Activated naive CD8-positive, alpha-beta T cell treated with anti-CD3 and anti-CD28 coated beads, Interleukin-2, amount 50 U/mL, for 16 hours (primary cell): ENCODE measurements around the gene GDAP1L1.
"Not testable (repeated sequence)": the region's sequence is repeated elsewhere in the genome, so short reads cannot be mapped to it uniquely, and the experiment has no call there.

Experiments
- DNase-seq: peaks from one replicate; pipeline ENCODE4 v3.0.0-alpha.2; 2020; ENCODE audit warnings: low read depth, low spot score

GDAP1L1 gene

GRCh38 chr20:44219791-44220190 lies 27.3 kb upstream of the GDAP1L1 start:
- no peak for DNase-seq

DNA sequence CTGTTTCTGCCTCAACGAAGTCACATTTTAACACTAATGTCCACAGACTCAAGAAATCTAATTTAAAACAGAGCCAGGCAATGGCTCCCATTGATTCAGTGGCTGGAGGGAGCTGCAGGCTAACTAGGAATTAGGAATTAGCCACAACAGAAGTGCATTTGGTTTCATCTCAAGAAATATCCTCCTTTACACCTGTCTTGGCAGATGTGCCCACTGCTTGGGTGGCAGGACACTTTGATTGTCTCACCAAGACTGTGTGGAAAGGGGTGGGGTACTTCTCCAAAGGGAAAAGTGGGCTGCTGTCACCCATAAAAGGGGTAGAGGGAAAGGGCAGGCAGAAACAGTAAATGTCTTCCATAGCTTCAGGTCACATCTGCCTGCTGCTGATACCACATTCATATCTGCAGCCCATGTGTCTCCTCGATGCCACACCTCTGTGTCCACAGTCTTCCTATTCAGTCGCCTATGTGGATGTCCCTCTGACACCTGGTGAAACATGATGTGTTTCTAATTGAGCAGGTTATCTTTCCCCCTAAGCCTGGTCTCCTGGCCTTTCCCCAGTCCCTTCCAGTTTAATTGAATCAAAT lies 25.6 kb upstream of the GDAP1L1 start:
- DNase-seq = no peak

DNA sequence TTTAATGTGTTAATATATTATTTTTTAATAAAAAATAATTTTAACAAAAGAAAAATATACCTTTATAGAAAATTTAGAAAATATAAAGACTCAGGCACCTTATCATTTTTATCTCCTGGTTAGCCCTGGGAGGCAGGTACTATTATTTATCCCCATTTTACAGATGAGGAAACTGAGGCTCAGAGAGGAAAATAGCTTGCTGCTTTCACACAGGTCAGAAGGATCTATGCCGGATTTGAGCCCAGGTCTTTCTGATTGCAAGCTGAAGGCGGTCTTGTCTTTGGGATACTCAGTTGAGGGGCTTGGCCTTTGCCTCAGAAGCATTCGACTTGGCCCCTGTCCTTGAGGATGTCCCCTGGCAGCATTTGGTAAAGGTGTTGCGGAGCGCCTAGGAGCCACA lies 25.1 kb upstream of the GDAP1L1 start:
- no peak for DNase-seq

DNA sequence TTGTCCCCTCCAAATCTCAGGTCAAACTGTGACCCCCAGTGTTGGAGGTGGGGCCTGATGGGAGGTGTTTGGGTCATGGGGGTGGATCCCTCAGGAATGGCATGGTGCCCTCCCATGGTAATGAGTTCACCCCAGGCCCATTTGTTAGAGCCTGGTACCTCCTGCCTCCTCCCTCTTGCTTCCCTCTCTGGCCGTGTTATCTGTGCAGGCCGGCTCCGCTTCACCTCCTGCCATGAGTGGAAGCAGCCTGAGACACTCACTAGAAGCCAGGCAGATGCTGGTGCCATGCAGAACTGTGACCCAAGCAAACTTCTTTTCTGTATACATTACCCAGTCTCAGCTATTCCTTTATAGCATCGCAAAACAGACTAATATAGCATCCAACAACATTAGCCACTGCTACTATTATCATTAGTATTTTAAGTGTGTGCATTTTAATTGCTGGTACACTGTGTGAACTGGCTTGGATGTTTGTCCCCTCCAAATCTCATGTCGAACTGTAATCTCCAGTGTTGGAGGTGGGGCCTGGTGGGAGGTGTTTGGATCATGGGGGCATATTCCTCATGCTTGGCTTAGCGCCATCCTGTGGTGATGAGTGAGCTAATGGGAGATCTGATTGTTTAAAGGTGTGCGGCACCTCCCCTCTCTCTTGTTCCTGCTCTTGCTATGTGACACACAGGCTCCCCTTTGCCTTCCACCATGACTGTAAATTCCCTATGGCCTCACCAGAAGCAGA lies 24.3 kb upstream of the GDAP1L1 start:
- DNase-seq = no peak

DNA sequence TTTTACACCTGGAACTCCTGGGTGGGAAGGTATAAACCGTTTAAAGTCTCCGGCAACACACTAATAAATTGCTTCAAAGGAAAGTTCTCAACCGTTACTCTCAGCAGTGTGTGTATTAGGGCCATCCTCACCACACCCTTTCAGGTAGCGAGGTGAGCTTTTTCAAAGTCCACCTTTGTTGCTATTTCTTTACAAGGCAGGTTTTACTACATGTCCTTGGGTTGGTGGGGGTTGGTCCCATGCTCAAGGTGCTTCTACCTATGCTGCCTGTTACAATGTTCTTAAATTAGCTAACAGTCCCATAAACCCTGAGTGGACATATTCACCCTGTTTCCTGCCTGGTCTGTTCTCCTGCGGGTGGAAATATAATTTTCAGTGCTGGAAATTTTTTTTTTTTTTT lies 23.4 kb upstream of the GDAP1L1 start:
- no peak for DNase-seq

GRCh38 chr20:44224637-44225036 lies 22.5 kb upstream of the GDAP1L1 start:
- DNase-seq = no peak

DNA sequence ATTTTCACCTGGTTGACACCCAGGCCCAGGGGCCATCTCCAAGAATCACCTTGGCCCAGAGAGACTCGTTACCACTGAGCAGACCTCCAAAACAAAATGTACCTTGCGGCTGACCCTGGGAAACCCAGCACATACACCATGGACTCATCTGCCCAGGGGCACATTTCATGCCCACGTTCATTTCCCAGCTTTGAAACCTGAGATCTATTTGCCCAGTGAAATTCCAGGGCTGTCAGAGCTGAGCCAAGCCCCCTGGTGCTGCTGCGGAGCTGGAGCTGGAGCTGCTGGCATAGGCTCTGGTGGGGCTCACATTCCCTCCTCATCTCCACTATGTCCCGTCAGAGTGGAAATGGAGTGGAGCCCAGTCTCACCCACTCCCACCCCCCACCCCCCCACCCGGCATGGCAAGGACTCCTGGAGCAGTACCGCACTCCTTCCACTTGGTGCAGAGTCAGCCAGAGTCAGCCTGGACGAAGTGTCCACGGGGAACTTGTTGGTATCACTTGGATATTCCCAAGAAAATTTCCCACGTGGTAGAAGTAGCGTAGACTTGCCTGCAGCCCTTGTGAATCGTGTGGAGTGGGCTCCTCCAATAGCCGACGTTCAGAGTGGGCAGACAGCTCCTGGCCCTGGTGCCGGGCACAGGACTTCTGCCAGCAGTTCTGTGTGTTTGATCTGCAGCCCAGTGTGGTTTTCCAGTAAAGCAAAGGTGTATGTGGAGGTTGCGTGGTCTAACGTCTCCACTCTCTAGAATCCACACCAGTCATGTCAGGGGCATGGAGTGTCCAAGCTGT lies 18.4 kb upstream of the GDAP1L1 start:
- DNase-seq = no peak

DNA sequence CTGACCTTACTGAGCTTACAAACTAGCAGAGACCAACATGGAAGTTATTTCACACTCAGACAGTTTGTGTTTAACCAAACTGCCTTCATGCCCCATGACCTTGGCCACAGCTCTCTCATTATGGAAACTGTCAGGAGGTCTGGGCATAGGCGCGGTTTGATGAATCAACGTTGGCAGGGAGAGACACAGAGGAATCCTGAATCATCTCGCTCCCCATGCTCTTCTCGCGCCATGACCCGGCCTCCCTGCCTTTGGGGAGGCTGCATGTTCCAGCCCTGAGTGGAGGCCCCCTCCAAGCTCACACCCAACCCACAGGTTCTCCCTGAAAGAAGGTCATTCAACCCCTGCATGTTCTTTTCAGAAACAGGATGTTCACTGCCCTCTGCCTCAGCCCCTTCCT lies 15.9 kb upstream of the GDAP1L1 start:
- no peak for DNase-seq

DNA sequence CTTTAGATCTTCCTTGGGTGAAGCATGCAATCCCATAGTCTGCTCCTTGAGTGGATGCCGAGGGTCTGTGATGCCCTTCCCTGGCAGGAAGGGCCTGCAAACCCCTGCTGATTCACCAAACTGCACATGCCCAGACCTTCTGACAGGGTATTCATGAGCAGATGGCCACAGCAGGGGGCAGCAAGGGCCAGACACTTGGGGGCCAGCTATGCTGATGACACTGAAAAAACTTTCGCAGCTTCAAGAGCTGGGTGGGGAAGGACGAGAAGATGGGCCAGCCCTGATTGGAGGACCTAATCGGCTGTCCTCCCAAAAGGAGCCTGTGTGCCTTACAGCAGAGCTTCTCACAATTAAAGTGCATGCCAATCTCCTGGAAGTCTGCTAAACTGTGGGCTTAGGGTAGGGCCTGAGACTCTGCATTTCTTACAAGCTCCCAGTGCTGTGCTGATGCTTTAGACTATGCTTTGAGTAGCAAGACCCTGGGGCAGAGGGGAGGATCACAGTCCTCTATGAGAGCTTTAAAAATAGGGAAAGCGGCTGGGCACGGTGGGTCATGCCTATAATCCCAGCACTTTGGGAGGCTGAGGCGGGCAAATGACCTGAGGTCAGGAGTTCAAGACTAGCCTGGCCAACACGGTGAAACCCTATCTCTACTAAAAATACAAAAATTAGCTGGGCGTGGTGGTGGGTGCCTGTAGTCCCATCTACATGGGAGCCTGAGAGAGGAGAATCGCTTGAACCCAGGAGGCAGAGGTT lies 15.2 kb upstream of the GDAP1L1 start:
- DNase-seq = no peak

DNA sequence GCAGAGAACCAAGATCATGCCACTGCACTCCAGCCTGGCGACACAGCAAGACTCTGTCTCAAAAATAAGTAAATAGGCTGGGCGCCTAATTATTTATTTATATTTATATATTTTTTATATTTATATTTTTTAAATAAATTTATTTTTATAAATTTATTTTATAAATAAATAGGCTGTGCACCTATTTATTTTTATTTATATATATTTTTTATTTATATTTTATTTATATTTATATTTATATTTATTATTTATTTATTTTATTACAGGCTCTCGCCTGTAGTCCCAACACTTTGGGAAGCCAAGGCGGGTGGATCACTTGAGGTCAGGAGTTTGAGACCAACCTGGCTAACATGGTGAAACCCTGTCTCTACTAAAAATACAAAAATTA lies 14.6 kb upstream of the GDAP1L1 start:
- DNase-seq = not testable (repeated sequence)

DNA sequence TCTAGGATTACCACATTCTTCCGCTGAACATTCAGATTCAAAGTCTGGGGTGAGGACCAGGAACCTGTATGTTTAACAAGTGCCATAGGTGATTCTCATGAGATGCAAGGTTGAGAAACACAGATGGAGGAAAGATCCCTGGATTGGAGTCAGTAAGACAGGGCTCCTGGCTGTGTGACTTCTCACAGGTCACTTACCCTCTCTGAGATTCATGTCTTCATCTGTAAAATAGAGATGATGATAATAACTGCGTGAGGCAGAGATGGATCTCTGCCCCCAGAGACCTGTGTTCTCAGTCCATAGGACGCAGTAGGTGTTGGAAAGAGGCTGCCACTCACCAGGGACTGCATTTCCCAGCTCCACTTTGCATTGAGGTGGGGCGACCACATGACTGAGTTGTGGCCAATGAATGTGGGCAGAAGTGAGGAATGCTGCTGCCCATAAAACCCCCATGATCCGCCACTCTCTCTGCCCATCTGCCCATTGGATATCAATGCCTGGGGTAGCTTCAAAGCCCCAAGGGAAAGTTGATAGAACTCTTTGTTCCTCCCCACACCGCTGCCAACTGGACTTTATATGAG lies 13.6 kb upstream of the GDAP1L1 start:
- DNase-seq = no peak

- no peak for DNase-seq
Measured at GRCh38 chr20:44234566-44235317, 12.4 kb upstream of the GDAP1L1 start.

DNA sequence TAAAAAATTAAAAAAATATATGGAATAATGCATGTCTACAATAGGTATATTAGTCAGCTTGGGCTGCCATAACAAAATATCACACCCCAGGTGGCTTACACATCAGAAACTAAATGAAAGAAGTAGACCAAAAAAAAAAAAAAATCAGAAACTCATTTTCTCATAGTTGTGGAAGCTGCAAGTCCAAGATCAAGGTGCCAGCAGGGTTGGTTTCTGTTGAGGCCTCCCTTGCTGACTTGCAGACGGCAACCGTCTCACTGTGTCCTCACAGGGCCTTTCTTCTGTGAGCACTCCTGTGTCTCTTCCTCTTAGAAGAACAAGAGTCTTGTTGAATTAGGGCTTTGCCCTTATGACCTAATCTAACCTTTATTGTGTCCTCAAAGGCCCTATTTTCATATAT lies 11.4 kb upstream of the GDAP1L1 start:
- DNase-seq = no peak

DNA sequence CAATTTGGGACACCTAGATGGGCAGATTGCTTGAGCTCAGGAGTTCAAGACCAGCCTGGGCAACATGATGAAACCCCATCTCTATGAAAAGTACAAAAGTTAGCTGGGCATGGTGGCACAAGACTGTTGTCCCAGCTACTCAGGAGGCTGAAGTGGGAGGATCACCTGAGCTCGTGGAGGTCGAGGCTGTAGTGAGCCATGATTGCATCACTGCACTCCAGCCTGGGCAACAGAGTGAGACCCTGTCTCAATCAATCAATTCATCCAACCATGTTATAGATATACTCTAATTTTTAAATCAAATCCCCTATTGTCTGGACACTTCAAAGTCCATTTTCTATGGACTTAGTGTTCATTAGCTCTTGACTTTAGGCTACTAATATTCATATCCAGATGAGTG lies 10.3 kb upstream of the GDAP1L1 start:
- not testable (repeated sequence) for DNase-seq

DNA sequence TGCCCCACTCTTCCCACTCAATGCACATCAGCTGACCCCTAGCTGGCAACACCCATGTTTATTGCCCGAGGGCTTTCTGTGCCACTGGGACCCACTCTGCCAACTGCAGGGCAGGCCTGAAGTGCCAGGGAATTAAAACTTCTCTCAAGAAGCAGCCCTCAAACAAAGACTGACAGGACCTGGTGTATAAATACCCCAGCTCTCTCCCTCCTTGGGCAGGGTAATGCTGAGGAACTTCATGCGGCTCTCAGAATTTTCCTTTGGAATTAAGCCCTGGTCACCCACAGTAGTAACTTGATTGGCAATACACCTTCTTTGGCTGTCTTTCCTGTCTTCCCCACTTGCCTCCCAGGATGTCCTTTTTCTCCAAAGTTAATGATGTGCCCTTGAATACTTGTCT lies 5.3 kb upstream of the GDAP1L1 start:
- DNase-seq = no peak

DNA sequence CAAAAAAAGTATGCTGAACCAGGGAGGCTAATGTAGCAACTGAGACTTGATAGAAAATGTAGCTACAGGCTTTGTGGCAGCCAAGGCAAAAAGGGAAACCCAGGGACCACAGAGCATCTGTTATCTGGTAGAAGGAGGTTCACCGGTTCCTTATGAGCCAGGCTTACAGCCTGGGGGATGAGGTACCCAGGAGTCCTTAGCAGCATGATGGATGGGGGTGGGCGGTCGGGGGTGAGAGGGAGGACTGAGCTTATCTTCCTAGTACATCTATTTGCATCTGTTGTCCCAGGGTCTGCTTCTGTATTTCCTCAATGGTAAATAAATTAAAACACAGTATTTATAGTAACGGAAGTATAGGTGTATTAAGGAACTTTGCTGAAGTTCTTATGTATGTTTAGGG lies 1.1 kb upstream of the GDAP1L1 start:
- no peak for DNase-seq

- no peak for DNase-seq
Measured at GRCh38 chr20:44247586-44248409, 690 bp downstream of the GDAP1L1 start.

DNA sequence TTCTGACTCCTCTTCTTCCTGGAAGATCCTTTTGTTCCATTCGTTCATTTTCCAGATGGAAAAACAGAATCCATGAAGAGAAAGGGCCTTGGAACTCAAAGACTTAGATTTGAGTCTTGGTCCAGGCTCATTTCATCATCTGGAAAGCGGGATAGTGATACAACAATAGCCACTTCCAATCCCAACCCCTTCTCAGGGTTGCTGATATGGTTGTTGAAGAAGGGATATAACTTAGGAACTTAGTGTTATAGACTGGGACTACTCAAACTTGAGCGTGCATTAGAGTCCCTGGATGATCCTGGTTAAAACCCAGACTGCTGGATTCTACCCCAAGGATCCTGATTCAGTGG lies 1.3 kb downstream of the GDAP1L1 start:
- no peak for DNase-seq

GRCh38 chr20:44251284-44251683 lies 4.2 kb downstream of the GDAP1L1 start:
- DNase-seq = no peak

- DNase-seq = no peak
Measured at GRCh38 chr20:44253528-44253927, 6.4 kb downstream of the GDAP1L1 start.
